ENCODE results near the gene EPHB6. TPM values are rescaled to one million over a fixed set of nuclear protein-coding genes. Genes with fewer than 3 reads are reported as not detected.
A peak's percentile ranks its signal among the peaks of the same experiment; 100 is the strongest.

EPHB6 gene
- total RNA-seq, 4 donors from 2014 or later: 16.9 to 89.0 (median 45.7) TPM

DNA sequence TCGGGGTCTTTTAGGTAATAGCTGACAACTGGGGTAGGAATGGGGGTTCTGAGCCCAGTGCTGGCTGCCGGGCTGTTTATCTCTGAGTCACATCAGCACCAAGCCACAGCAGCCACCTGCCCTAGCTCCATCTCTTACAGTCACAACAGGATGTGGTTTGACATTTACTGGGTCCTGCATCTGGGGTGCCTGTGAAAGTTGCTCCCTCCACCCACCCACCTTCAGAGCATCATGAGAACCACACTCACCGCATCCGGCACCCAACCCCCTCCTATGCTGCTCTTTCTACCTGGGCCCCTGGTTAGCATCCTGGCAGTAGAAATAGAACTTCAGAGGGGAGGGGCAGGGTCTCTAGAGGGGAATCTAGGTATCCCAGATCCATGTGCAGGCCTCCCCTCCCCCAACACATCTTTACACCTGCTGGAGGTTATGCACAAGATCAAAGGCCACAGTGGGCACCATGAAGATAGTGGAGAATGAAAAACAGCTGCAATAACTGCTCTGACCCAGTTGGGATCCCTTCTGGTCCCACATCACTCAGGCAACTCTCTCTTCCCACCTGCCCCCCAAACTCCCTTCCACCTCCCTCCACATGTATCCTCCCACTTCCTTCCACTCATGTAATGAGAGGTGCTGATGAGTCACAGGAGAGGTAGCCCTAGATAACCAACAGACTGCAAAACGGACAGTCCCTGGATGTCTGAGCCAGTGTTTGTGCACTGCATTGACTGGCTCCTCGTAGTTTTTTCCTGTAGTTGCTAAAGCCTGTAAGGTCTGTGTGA, 45.9 kb upstream of the EPHB6 start:
- ATAC-seq (ENCODE audit: low FRiP score): no peak
- DNase-seq (ENCODE audit: low spot score): no peak
- TF ChIP-seq, protein P1, sequence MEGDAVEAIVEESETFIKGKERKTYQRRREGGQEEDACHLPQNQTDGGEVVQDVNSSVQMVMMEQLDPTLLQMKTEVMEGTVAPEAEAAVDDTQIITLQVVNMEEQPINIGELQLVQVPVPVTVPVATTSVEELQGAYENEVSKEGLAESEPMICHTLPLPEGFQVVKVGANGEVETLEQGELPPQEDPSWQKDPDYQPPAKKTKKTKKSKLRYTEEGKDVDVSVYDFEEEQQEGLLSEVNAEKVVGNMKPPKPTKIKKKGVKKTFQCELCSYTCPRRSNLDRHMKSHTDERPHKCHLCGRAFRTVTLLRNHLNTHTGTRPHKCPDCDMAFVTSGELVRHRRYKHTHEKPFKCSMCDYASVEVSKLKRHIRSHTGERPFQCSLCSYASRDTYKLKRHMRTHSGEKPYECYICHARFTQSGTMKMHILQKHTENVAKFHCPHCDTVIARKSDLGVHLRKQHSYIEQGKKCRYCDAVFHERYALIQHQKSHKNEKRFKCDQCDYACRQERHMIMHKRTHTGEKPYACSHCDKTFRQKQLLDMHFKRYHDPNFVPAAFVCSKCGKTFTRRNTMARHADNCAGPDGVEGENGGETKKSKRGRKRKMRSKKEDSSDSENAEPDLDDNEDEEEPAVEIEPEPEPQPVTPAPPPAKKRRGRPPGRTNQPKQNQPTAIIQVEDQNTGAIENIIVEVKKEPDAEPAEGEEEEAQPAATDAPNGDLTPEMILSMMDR (IDR thresholded peaks at IDR 0.05): no peak

- TF ChIP-seq, protein P1 (IDR thresholded peaks at IDR 0.05): no peak
- no peak for ATAC-seq (ENCODE audit: low FRiP score)
- DNase-seq (ENCODE audit: low spot score): no peak
Measured at GRCh38 chr7:142809671-142810070, 45.2 kb upstream of the EPHB6 start.

DNA sequence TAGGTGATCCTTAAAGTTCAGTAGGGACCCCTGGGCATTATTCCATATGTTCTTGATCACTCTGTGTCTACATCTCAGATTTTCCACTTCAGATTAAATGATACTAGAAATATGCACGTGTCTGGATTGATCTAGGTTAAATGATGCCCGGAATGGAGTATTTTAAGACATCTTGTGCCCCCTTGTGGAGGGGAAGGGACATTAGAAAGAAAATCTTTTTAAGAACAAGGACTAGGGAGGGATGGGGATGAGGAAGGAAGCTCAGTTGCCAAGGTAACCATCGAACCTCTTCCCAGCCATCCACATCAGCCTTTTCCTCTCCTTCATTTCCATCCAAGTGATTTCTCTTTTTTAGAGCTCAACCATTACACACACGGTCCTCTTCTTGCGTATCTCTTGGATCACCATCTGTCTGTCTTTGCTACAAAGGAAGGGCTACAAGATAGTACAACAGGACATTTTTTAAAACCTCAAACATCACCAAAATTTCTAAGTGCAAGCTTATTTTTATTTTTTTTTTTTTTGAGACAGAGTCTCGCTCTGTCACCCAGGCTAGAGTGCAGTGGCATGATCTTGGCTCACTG, 43.6 kb upstream of the EPHB6 start:
- ATAC-seq (ENCODE audit: low FRiP score): no peak
- TF ChIP-seq, protein P1 (IDR thresholded peaks at IDR 0.05): peak in 1 of 3 donors; percentile 32
- DNase-seq (ENCODE audit: low spot score): no peak

DNA sequence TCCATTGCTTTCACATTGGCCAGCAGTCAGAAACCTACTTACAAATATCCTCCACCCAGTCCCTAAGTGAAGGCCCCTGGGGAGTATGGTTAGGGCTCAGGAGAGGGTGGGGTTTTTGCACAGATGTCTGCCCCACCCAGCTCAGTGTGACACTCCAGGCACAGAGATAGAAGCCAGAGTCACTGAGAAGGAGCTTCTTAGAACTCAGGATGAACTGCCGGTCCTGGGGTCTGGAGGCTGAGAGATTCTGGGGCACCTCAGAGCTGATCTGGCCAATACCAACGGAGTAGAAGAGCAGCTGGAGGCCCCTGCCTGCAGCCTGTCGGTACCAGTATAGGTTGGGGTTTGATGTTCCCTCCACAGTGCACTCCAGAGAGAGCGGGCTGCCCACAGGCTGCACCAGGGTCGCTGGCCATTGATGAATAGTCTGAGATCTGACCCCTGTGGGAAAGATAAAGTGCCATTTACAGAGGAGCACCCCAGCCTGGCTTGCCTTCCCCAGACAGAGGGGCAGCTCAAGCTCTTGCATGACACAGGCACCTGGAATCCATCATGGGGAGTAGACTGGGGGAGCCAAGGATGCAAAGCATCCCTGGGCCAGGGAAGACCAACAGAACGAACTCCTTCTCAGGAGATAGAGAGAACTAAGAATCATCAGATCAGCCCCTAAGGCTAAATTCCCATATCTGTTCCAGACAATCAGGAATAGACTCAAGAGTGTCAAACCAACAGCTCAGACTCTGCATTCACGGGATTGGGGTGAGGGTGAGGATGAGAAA, 42.2 kb upstream of the EPHB6 start:
- no peak for DNase-seq (ENCODE audit: low spot score)
- ATAC-seq (ENCODE audit: low FRiP score): no peak
- TF ChIP-seq, protein P1 (IDR thresholded peaks at IDR 0.05): no peak

- DNase-seq (ENCODE audit: low spot score) (no peak), ATAC-seq (ENCODE audit: low FRiP score) (no peak)
- TF ChIP-seq, protein P1 (IDR thresholded peaks at IDR 0.05): no peak
Measured at GRCh38 chr7:142813226-142813625, 41.6 kb upstream of the EPHB6 start.

- TF ChIP-seq, protein P1 (IDR thresholded peaks at IDR 0.05): no peak
Measured at GRCh38 chr7:142813699-142814098, 41.2 kb upstream of the EPHB6 start.

More at GRCh38 chr7:142813699-142814098, 41.2 kb upstream of the EPHB6 start:
- DNase-seq (ENCODE audit: low spot score) (no peak), ATAC-seq (ENCODE audit: low FRiP score) (no peak)
